Gastroesophageal sphincter (tissue), 3 donors: Measurements from ENCODE around the gene CDH22.

ENCODE experiments used
- POLR2AphosphoS5 ChIP-seq: sonication (generic); formaldehyde crosslinking; IDR thresholded peaks from one replicate; pipeline ENCODE4 v1.6.1; 2017; ENCODE audit warnings: antibody characterized with exemption
- TF ChIP-seq, protein P1 (sequence below), 4 experiments: fragments of 200-600 bp in 2 of 4; fragments of 450-650 bp in 2 of 4; sonication (generic) in 1 of 4; IDR thresholded peaks; one replicate each; pipeline ENCODE4 v1.5.1; 2017 to 2019; ENCODE audit warnings: antibody characterized with exemption in 4 of 4, mild to moderate bottlenecking in 2 of 4, moderate library complexity in 2 of 4

DNA sequence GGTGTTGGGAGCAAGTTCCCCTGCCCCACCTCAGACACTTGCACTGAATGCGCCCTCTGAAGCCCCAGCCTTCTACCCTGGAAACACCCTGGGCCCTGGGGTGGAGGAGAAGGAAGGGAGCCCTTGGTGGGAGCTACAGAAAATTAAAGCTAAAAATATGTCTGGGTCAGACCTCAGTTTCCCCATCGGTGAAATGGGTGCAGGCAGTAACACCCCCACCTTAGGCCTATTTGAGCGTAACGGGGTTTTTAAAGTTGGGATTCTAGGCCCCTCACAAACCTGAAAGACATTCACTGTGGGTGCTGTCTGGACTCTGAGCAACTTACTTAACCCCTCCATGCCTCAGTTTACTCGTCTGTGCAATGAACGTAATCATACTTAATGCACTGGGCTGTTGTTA lies 19.3 kb upstream of the CDH22 start:
- no peak for TF ChIP-seq POLR2AphosphoS5
- TF ChIP-seq, protein P1, sequence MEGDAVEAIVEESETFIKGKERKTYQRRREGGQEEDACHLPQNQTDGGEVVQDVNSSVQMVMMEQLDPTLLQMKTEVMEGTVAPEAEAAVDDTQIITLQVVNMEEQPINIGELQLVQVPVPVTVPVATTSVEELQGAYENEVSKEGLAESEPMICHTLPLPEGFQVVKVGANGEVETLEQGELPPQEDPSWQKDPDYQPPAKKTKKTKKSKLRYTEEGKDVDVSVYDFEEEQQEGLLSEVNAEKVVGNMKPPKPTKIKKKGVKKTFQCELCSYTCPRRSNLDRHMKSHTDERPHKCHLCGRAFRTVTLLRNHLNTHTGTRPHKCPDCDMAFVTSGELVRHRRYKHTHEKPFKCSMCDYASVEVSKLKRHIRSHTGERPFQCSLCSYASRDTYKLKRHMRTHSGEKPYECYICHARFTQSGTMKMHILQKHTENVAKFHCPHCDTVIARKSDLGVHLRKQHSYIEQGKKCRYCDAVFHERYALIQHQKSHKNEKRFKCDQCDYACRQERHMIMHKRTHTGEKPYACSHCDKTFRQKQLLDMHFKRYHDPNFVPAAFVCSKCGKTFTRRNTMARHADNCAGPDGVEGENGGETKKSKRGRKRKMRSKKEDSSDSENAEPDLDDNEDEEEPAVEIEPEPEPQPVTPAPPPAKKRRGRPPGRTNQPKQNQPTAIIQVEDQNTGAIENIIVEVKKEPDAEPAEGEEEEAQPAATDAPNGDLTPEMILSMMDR (IDR thresholded peaks at IDR 0.05) = no peak
